Skeletal muscle cell (primary cell): Measurements from ENCODE around the gene CHRNE.
"Not testable (repeated sequence)": the region's sequence is repeated elsewhere in the genome, so short reads cannot be mapped to it uniquely, and the experiment has no call there.

ENCODE experiments used
- DNase-seq: peaks from one replicate; pipeline ENCODE4 v3.0.0-alpha.2; 2010; ENCODE audit warnings: low read depth
- H3K4me3 ChIP-seq: 2 replicates; pipeline ENCODE4 v1.5.1; 2011; ENCODE audit warnings: low read depth, mild to moderate bottlenecking, control low read depth, low read length, moderate library complexity

CHRNE gene

DNA sequence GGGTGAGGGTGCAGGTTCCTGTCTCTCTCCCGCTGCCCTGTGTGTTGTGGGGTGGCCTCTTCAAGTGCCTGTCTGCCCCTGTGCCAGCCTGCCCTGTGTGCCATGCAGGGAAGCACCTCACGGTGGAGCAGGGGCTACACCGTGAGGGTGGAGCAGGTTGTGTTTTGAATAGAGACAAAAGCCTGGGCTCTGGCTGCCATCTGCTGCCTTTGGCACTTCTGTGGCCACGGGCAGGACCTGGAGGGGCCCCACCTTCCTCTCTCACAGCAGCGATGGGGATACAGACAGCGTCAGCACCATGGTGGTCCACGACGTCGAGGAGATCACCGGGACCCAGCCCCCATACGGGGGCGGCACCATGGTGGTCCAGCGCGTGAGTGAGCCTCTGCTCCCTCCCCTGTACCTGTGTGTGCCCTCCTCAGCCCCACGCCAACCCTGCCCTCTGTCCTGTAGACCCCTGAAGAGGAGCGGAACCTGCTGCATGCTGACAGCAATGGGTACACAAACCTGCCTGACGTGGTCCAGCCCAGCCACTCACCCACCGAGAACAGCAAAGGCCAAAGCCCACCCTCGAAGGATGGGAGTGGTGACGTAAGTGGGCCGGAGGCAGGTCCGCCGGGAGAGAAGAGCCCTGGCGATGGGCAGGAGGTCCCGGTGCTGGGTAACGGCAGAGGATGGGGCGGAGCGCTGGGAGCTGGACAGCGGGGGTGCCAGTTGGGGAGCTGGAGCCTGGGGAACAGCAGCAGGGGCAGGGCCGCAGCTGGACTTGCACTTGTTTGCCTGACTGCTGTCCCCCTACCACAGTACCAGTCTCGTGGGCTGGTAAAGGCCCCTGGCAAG, 9.0 kb downstream of the CHRNE start:
- DNase-seq = no peak

DNA sequence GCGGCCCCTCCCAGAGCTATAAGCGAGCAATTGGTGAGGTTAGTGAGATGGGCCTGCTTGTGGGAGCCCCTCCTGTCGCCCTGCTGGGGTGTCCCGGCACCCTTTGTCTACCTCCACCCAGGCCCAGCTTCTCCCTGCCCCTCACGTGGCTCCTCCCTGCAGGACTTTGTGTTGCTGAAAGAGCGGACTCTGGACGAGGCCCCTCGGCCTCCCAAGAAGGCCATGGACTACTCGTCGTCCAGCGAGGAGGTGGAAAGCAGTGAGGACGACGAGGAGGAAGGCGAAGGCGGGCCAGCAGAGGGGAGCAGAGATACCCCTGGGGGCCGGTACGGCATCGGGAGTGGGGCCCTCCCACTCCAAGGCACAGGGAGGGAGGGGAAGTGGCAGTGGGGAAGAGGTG, 9.6 kb downstream of the CHRNE start:
- no peak for DNase-seq
- no peak overlapping the region for H3K4me3 ChIP-seq

More for the DNA sequence above, 9.0 kb downstream of the CHRNE start:
- no peak overlapping the region for H3K4me3 ChIP-seq

DNA sequence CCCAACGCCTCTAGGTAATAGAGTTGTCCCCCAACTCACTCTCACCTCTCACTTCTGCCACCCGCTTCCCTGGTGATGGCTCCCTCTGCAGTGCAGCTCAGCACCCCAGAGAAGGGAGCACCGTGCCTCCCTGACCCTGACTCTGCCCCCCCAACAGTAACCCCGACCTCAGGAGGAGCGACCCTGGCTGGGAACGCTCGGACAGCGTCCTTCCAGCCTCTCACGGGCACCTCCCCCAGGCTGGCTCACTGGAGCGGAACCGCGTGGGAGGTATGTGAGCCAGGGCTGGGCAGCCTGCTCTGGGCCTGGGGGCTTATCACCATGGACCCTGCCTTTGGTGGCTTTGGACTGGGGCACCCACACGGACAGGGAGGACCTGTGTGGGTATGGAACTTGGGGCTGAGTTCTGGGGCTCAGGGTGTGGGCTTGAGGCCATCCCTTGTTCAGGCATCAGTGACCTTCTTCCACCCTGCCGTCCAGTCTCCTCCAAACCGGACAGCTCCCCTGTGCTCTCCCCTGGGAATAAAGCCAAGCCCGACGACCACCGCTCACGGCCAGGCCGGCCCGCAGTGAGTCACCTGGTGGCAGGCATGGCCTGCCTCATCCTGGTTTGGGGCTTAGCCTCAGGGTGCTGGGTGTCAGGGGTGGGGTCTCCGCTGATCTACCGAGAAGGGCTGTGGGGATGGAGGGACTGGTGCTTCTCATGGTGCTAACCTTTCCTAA, 10.2 kb downstream of the CHRNE start:
- no peak for DNase-seq
- H3K4me3 ChIP-seq = no peak overlapping the region

DNA sequence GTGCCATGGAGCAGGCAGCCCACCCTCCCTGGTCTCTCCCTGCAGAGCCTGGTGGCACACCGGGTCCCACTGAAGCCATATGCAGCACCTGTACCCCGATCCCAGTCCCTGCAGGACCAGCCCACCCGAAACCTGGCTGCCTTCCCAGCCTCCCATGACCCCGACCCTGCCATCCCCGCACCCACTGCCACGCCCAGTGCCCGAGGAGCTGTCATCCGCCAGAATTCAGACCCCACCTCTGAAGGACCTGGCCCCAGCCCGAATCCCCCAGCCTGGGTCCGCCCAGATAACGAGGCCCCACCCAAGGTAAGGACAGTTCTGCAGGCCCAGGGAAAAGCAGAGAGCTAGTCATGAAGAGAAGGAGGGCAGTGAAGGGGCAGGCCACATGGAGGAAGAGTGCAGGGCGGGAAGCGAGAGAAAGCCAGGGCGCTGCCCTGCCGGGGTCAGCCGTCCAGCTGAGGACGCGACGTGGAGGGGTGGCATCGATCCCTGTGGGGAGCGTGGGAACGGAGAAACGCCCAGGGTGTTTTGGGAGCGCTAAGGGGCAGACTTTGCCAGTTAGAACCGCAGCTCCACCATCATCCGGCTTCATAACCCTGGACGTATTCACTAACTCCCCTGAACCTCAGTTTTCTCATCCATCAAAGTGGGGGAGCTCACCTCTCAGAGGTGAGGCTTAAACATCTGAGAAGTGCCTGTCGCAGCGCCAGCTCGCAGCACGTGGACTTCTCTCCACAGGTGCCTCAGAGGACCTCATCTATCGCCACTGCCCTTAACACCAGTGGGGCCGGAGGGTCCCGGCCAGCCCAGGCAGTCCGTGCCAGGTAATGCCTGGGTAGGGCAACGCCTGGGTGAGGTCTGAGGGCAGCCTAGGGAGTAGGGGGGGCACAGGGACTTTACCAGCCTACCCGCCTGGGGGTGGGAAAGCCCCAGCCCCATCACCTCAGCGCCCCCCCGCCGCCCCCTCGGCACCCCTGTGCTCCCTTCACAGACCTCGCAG, 11.2 kb downstream of the CHRNE start:
- DNase-seq = no peak
- H3K4me3 ChIP-seq = no peak overlapping the region

DNA sequence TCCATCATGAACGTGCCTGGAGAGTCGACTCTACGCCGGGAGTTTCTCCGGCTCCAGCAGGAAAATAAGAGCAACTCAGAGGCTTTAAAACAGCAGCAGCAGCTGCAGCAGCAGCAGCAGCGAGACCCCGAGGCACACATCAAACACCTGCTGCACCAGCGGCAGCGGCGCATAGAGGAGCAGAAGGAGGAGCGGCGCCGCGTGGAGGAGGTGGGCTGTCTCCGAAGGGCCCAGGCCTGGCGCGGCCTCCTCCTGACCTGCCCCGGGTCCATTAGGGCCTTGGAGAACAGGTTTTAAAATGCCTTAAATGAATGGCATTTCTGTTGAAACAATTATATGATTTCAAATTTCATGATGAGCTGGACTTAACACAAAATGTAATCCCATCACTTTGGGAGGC, 15.3 kb downstream of the CHRNE start:
- no peak for DNase-seq
- H3K4me3 ChIP-seq = no peak overlapping the region

DNA sequence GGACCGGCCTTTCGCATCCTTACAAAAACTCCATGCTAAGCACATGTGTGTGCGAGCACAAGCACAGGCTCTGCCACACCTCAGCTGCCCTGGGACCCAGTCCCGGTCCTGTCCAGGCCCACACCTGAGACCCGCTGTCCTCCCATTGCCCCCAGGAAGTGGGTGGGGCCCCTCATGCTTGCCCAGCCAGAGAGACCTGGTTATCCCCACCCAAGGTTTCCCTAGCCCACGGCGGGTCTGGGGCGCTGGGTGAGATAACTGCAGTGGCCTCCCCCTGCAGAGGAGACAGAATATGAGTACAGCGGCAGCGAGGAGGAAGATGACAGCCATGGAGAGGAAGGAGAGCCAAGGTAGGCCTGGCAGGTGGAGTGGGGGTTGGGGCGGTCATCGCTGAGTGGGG, 16.1 kb downstream of the CHRNE start:
- H3K4me3 ChIP-seq = no peak overlapping the region
- no peak for DNase-seq

DNA sequence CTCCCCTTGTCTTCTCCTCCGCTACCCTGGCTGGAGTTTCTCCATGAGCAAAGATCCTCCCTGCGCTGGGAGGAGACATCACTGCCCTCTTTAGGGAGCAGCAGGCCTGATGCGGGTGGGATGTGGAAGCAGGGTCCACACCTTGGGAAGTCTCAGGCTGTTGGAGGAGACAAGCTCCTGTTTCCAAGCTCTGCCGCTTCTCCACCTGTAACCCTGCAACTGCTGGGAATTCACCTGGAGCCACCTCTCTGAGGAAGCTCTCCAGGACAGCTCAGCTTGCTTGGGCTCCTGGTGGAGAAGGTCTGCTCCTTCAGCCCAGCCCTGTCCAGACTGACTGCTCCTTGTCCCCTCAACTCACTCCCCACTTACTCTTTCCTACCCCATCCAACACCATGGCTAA, 18.4 kb downstream of the CHRNE start:
- no peak for DNase-seq
- H3K4me3 ChIP-seq = no peak overlapping the region

DNA sequence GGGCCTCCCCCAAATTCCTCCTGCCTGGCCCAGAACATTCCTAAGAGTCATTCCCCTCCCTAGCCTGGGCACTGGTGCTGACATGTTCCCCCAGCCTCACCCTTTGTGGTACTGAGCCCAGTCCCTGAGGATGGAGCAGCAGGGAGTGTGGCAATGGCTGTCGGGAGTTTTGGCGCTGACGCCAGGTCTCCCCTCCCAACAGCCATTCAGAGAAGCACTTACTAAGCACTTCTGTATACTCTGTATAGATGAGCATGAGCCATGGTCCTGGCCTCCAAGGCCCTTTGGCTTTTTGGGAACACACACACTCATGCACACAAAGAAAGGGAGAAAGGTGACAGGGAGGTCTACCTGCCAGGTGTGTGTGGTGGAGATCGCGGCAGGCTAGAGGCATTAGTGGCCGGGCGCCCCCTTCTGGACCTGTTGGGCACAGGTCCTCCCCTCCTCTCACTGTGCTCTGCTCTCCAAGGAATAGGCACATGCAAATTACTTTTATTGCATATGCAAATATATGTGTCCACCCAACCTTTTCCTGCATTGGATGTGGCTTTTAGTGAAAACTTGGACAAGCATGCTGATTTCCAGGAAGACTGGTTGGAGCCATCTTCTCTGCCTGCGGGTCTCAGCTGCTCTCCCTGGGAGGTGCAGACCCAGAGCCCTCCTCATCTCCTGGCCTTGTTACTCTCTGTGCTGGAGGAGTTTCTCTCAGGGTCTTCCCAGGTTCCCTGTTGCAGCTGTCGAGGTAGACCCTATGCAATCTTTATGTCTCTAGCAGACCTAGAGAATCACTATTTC, 20.9 kb downstream of the CHRNE start:
- no peak overlapping the region for H3K4me3 ChIP-seq
- no peak for DNase-seq

DNA sequence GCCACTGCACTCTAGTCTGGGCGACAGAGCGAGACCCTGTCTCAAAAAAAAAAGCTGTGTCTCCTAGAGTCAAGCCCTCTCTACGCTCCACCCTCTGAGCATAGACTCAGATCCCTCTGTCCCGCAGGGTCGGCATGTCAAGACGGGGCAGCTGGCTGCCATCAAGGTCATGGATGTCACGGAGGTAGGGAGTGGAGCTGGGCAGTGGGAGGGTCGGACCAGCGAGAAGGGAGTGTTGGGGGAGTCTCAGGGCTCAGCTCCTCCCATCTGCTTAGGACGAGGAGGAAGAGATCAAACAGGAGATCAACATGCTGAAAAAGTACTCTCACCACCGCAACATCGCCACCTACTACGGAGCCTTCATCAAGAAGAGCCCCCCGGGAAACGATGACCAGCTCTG, 22.0 kb downstream of the CHRNE start:
- H3K4me3 ChIP-seq = no peak overlapping the region

DNA sequence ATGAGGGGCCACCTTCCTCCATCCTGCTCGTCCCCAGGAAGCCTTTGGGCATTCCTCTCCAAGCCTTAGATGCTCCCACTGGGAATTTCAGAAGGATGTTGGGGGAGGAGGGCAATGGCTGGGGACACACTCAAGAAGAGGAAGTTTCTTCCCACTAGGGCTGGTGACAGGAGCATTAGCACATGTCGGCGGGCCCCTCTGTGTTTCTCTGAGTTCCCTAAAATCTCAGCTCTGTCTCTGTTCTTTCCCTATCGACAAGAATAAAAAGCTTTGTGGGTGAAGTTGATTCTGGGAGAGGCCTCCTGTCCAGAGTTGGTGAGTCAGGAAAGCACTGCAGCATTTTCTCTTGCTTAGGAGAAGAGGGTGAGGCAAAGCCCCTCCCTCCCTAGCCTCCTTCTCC, 23.3 kb downstream of the CHRNE start:
- no peak overlapping the region for H3K4me3 ChIP-seq
- DNase-seq = no peak

More for the DNA sequence above, 22.0 kb downstream of the CHRNE start:
- DNase-seq = no peak

DNA sequence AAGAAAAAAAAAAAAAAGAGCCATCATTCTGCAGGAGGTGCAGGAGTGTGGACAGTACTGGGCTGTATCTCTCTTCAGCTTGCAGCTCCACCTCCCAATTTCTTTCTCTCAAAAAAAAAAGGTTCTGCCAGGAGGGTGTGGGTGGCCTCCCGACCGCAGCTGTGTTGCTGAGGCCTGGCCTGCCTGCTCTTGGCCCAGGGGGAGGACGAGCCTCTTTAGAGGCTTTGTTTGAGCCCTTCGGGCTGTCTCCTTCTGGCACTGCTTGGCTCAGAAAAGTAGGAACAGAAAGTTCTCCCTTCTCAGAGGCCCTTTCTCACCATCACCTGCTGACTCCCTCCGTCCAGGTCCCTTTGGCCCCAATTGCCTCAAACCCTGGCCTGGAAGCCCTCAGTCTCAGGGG, 25.8 kb downstream of the CHRNE start:
- H3K4me3 ChIP-seq = no peak overlapping the region
- DNase-seq = no peak

DNA sequence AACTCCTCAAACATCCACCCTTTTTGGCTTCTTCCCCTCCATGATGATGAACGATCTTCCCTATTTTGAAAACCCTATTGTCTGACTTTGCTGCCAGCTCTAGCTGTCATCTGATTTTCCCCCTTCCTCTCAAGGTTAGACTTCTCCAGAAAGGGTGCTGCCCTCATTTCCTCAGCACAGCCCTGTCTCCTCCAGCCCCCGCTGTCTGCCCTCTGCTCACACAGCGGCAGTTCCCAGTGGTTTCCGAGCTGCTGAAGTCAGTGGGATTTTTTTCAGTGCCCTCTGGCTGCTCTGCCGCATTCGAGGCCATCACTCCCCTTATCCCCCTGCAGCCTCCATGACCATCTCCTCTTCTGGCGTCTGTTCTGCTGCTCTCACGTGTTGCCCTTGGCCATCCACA, 30.1 kb downstream of the CHRNE start:
- no peak for DNase-seq
- no peak overlapping the region for H3K4me3 ChIP-seq

DNA sequence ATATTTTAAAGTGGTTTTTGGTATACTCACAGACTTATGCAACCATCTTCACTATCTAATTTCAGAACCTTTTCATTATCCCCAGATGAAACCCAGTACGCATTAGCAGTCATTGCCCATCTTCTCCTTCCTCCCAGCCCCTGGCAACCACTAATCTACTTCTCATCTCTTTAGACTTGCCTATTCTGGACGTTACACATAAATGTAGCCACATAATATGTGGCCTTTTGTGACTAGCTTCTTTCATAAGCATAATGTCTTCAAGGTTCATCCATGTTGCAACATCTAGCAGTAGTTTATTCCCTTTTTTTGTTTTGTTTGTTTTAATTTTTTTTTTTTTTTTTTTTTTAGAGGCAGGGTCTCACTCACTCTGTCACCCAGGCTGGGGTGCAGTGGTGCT, 32.0 kb downstream of the CHRNE start:
- no peak for DNase-seq
- no peak overlapping the region for H3K4me3 ChIP-seq

DNA sequence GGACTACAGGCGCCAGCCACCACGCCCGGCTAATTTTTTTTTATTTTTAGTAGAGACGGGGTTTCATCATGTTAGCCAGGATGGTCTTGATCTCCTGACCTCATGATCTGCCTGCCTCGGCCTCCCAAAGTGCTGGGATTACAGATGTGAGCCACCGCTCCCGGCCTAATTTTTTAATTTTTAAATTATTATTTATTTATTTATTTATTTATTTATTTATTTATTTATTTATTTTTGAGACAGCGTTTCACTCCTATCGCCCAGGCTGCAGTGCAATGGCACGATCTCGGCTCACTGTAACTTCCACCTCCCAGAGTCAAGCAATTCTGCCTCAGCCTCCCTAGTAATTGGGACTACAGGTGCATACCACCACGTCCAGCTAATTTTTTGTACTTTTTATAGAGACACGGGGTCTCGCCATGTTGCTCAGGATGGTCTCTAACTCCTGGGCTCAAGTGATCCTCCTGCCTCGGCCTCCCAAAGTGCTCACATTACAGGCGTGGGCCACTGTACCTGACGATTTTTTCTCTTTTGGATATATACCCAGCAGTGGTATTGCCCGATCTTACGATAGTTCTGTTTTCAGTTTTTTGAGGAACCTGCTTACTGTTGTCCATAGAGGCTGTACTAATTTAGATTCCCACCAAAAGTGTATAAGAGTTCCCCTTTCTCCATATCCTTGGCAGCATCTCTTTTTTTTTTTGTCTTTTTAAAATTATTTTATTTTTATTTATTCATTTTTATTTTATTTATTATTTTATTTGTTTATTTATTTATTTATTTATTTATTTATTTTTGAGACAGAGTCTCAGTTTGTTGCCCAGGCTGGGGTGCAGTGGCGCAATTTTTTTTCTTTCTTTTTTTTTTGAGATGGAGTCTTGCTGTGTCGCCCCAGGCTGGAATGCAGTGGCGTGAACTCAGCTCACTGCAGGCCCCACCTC, 33.6 kb downstream of the CHRNE start:
- DNase-seq, H3K4me3 ChIP-seq: not testable (repeated sequence)

DNA sequence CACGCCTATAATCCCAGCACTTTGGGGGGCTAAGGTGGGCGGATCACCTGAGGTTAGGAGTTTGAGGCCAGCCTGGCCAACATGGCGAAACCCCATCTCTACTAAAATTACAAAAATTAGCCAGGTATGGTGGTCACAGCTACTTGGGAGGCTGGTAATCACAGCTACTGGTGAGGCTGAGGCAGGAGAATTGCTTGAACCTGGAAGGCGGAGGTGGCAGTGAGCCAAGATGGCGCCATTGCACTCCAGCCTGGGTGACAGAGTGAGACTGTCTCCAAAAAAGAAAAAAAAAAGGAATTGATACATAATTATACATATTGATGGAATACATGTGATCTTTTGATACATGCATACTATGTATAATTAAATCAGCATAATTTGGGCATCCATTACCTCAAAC, 35.4 kb downstream of the CHRNE start:
- DNase-seq, H3K4me3 ChIP-seq: not testable (repeated sequence)

DNA sequence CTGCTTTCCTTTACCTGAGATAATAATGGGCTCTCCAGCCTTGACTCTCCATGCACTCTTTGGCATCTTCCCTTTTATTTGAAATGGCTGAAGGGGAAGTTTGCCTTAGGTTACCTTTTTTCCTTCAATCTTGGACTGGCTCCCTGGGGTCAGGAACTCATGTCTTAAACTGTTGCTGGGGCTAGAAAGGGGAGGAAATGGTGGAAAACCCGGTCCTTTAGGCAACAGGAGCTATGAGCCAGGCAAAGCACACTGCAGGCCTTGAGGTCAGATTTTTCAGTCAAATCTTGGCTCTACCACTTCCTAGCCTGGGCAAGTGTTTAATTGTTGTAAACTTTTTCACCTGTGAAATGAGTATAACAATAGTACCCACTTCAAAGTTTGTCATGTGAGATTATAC, 39.6 kb downstream of the CHRNE start:
- DNase-seq = no peak
- H3K4me3 ChIP-seq = no peak overlapping the region

DNA sequence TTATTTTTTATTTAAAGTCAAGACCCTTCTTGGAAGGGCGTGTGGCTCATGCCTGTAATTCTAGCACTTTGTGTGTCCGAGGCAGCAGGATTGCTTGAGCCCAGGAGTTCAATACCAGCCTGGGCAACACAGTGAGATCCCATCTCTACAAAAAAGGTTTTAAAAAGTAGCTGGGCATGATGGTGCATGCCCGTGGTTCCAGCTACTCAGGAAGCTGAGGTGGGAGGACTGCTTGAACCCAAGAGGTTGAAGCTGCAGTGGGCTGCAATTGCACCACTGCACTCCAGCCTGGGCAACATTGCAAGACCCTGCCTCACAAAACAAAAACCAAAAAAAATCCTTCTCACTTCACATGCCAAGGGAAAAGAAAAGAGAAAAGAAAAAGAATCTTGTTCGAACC, 40.2 kb downstream of the CHRNE start:
- H3K4me3 ChIP-seq = no peak overlapping the region
- DNase-seq = no peak

DNA sequence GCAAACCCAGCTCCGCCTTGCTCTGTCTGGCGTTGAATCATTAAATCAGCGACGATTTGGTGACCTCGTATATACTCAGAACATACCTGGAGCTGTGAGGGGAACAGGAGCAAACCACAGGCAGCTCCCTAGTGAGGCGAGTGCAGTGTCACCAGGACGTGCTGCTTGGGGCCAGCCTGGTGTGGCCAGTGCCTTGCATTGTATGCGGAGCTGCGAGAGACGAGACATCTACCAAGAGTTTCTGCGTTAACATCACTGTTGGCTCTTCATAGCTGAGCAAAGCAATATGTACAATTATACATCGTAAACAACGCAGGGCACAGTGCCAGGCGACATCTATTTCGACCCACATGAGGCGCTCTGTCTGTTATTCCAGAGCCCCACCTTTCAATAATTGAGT, 41.8 kb downstream of the CHRNE start:
- no peak for DNase-seq
- H3K4me3 ChIP-seq = no peak overlapping the region
